Thymus (tissue), 11 donors: ENCODE measurements around the gene EPHA3. TPM values are rescaled to one million over a fixed set of nuclear protein-coding genes. Genes with fewer than 3 reads are reported as not detected.

Experiments
- DNase-seq, 9 donors: peaks; one replicate each; pipeline ENCODE4 v3.0.0-alpha.2; 2013; ENCODE audit warnings: low spot score in 9 of 9, low read depth in 6 of 9, missing footprints in 1 of 9
- H3K27ac ChIP-seq, 2 donors: one replicate each; pipeline ENCODE4 v1.5.1; 2013; ENCODE audit warnings: control low read depth in 1 of 2, low read depth in 1 of 2, low read length in 1 of 2, mild to moderate bottlenecking in 1 of 2, moderate library complexity in 1 of 2
- H3K27me3 ChIP-seq, 2 donors: one replicate each; pipeline ENCODE4 v1.5.1; 2013; ENCODE audit warnings: low read length in 1 of 2; ENCODE audit not compliant: control insufficient read depth in 2 of 2, insufficient read depth in 1 of 2
- H3K36me3 ChIP-seq, 2 donors: one replicate each; pipeline ENCODE4 v1.5.1; 2013; ENCODE audit warnings: low read length in 1 of 2, mild to moderate bottlenecking in 1 of 2, moderate library complexity in 1 of 2; ENCODE audit not compliant: control insufficient read depth in 2 of 2, insufficient read depth in 2 of 2
- H3K4me1 ChIP-seq, 2 donors: one replicate each; pipeline ENCODE4 v1.5.1; 2013; ENCODE audit warnings: low read length in 2 of 2; ENCODE audit not compliant: control insufficient read depth in 2 of 2, insufficient read depth in 2 of 2
- H3K4me3 ChIP-seq, 2 donors: one replicate each; pipeline ENCODE4 v1.5.1; 2013; ENCODE audit warnings: low read length in 2 of 2, control low read depth in 1 of 2, mild to moderate bottlenecking in 1 of 2
- H3K9me3 ChIP-seq, 2 donors: one replicate each; pipeline ENCODE4 v1.5.1; 2013; ENCODE audit warnings: low read length in 1 of 2, mild to moderate bottlenecking in 1 of 2; ENCODE audit not compliant: control insufficient read depth in 2 of 2, insufficient read depth in 1 of 2
- WGBS: extraction: QIAGEN DNeasy Blood & Tissue Kit; methylation state at CpG from one replicate; pipeline ENCODE4 v1.1.7; 2013; 5-methylcytosine and 5-hydroxymethylcytosine counted together
- polyA plus RNA-seq: library from polyadenylated mRNA; stranded (reverse); fragments of 200-250 nt; gene quantifications from one replicate; pipeline ENCODE4 v1.2.3, GENCODE V29; 2013
- total RNA-seq: library from RNA; stranded (reverse); fragments of 120-200 nt; gene quantifications from one replicate; pipeline ENCODE4 v1.2.4, GENCODE V29; 2013
- donor health status: healthy.

The EPHA3 gene
- total and polyA plus RNA-seq, 2 donors = 0.73 to 1.9 TPM

DNA sequence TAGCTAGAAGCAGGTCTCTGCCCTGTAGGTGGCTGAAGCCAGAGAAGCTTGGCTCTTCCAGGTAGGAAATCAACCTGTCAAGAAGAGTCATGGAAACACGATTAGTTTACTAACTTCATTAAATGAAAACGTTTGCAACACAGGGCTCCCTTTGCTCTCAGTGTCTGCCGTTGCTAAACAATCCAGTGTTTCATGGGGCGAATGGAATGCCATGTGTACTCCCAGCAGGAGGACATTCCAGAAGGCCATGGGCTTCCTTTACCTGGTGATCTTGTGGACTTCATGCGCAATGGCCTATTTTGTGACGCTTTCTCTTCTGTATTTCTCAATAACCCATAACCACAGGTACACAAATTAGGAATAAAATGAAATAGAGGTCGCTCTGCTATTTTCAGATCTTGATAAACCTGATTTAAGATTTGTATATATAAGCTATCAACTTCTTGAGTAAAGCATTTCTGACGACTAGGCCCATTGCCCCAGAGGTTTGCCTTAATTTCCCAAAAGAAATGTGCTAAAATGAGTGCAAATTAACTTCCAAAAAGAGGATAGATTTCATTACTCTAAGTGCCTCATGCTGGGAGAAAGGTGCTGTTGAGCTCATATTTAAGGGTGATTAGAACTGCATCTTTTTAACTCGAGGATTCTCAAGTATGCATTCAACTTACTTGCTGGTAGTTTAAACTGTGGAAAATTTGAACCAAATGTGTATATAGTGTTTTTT, 171.0 kb downstream of the EPHA3 start:
- Histone ChIP-seq H3K27ac (no peak overlapping the region), H3K9me3 (no peaks in the 10 kb centered on the region), H3K4me3 (no peak overlapping the region), H3K4me1 (no peaks in the 10 kb centered on the region), H3K36me3 (no peaks in the 10 kb centered on the region), H3K27me3 (no peaks in the 10 kb centered on the region)
- no peak for DNase-seq
- 89% methylated on average over 9 of the region's 9 CpGs for WGBS

DNA sequence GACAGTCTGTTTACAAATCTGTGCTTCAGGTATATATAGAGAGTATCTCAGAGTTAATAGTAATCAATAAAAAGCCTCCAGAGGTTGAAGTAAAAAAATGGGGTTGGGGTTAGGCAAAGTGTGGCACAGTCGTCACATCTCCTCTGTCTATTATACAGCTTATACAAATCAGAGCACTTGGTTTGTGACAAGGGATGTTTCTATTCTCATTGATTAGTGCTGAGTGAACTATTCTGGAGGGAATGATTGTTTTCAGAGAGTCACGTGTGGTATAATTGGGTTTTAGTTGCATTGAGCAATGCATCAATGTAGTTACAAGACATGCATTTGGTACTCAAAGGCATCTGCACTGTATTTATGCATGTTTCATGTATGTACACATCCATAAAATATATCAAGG, 172.9 kb downstream of the EPHA3 start:
- 96% methylated on average over 2 of the region's 2 CpGs for WGBS
- Histone ChIP-seq H3K9me3 (no peaks in the 10 kb centered on the region), H3K36me3 (no peaks in the 10 kb centered on the region), H3K4me1 (no peaks in the 10 kb centered on the region), H3K4me3 (no peak overlapping the region), H3K27ac (no peak overlapping the region), H3K27me3 (no peaks in the 10 kb centered on the region)
- DNase-seq = no peak

DNA sequence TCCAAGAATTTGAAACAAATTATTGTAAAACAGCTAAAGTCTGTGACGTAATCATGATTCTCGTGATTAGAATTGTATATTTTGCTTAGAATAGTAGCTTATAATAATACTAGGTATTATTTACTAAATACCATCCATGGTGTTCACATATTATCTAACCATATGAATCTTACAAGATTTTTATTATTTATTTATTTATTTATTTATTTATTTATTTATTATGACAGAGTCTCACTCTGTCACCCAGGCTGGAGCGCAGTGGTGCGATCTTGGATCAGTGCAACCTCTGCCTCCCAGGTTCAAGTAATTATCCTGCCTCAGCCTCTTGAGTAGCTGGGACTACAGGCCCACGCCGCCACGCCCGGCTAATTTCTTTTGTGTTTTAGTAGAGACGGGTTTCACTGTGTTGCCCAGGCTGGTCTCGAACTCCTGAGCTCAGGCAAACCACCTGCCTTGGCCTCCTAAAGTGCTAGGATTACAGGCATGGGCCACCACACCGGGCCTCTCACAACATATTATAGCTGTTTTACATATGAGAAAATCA, 173.5 kb downstream of the EPHA3 start:
- no peak for DNase-seq
- no peaks in the 10 kb centered on the region for H3K9me3 ChIP-seq
- no peaks in the 10 kb centered on the region for H3K36me3 ChIP-seq
- WGBS = 96% methylated on average over 11 of the region's 11 CpGs
- no peak overlapping the region for H3K27ac ChIP-seq
- no peak overlapping the region for H3K4me3 ChIP-seq
- H3K4me1 ChIP-seq = no peaks in the 10 kb centered on the region
- H3K27me3 ChIP-seq = no peaks in the 10 kb centered on the region

DNA sequence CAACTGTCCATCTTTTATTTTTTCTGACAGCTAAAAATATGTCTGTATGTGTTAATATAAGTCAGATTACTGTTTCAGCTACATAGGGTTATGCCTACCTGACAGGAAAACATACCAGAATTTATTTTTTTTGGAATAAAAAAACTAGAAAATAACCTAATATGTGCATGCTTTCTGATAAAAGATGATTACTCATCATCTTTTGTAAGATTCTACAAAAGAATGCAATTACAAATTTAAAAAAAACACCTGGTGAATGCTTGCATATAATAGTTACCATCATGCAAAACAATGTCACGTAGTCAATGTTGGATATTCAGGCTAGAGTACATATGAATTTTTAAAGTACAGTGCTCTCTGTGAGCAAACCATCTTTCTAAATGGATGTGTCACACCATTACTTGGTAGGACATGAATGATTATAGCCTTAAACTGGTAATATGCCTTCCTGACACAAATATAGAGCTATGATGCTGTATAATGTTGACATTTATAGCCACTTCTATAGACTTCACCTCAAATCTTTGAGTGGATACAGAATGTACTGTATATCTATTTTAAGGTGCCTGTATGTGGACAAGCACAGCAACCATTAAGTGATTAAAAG, 180.6 kb downstream of the EPHA3 start:
- Histone ChIP-seq H3K4me1 (no peaks in the 10 kb centered on the region), H3K27me3 (no peaks in the 10 kb centered on the region), H3K27ac (no peak overlapping the region), H3K36me3 (no peaks in the 10 kb centered on the region), H3K4me3 (no peak overlapping the region), H3K9me3 (no peaks in the 10 kb centered on the region)
- 91% methylated on average over 1 of the region's 1 CpG for WGBS
- no peak for DNase-seq

DNA sequence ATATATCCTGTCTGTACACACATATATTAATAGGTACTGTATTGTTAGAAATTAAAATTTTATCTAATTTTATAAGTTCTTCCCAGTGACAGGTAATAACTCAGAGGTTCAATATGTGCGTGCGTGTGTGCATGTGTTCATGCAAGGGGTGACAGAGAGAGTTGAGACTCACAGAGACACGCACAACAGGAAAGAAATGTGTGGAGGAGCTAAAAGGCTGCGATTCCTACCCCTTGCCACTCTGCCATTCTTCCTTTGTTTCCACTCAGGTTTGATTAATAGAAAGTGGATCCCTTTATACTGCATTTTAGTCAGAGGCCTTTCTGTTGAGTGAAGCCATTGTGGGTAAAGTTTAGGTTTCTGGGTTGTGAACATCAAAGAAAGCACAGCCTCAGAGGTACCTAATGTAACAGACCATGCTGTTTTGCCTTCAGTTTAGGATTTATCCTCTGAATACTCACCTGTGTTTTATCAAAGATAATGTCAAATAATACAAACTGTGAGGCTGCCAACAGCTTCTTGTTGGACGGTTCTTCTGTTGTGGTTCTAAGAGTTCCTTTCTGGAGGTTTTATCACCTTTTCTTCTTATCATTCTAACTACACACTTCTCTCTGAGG, 182.3 kb downstream of the EPHA3 start:
- no peak overlapping the region for H3K4me3 ChIP-seq
- no peaks in the 10 kb centered on the region for H3K9me3 ChIP-seq
- no peaks in the 10 kb centered on the region for H3K27me3 ChIP-seq
- no peaks in the 10 kb centered on the region for H3K4me1 ChIP-seq
- DNase-seq = no peak
- 82% methylated on average over 5 of the region's 5 CpGs for WGBS
- no peaks in the 10 kb centered on the region for H3K36me3 ChIP-seq
- no peak overlapping the region for H3K27ac ChIP-seq

DNA sequence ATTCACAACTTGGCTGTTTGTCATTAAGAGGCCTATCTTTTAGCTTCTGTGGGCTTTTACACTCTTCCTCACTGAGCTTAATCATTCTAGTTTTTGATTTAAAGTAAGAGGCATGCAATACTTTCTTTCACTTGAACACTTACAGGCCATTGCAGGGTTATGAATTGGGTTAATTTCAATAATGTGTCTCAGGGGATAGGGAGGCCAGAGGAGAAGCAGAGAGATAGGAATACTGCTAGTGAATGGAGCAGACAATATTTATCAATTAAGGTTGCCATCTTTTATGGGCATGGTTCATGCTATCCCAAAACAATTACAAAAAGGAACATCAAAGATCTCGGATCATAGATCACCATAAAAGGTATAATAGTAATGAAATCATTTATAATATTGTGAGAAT, 189.8 kb downstream of the EPHA3 start:
- WGBS = 93% methylated on average over 1 of the region's 1 CpG
- no peaks in the 10 kb centered on the region for H3K36me3 ChIP-seq
- H3K27me3 ChIP-seq = no peaks in the 10 kb centered on the region
- H3K4me1 ChIP-seq = no peaks in the 10 kb centered on the region
- H3K4me3 ChIP-seq = no peak overlapping the region
- no peak overlapping the region for H3K27ac ChIP-seq
- DNase-seq = no peak
- H3K9me3 ChIP-seq = no peaks in the 10 kb centered on the region

DNA sequence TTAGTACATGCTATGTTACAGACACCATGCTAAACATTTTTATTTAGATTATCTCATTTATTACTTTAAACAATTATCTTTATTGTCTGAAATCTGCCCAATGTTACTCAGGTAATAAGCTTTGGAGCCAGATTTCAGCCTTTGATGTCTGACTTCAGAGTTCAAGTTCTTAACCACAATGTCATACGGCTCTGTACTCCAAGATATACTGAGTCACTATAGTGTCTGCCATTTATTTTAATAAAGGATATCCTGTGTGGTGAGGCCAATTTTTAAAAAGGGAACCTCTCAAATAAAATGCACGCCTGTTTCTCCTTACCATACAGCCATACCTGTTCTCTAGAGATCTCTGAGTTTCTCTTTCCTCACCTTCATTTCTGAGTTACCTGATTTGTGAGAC, 193.1 kb downstream of the EPHA3 start:
- no peak for DNase-seq
- WGBS = 5% methylated on average over 2 of the region's 2 CpGs
- Histone ChIP-seq H3K4me1 (no peaks in the 10 kb centered on the region), H3K9me3 (no peaks in the 10 kb centered on the region), H3K27ac (no peak overlapping the region), H3K27me3 (no peaks in the 10 kb centered on the region), H3K36me3 (no peaks in the 10 kb centered on the region), H3K4me3 (no peak overlapping the region)

DNA sequence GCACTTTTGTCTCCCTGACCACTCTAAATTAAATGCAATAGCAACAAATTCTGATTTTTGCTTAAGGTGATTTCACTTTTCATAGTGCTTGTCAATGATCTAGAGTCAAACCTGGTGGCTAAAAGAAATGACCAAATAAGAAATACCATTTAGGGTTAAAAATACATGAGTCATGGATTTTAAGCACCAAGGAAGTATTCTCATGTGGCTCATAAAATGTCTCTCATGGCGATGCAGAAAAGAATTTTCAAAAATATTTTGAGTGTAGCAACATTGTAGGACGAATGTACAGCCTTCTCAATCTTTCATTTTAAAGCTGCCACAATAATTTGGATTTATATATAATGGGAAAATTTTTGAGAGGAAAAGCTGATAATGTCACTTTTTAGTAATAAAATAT, 193.6 kb downstream of the EPHA3 start:
- DNase-seq = no peak
- Histone ChIP-seq H3K27ac (no peak overlapping the region), H3K4me1 (no peaks in the 10 kb centered on the region), H3K4me3 (no peak overlapping the region), H3K27me3 (no peaks in the 10 kb centered on the region), H3K36me3 (no peaks in the 10 kb centered on the region), H3K9me3 (no peaks in the 10 kb centered on the region)
- WGBS = 75% methylated on average over 2 of the region's 2 CpGs

DNA sequence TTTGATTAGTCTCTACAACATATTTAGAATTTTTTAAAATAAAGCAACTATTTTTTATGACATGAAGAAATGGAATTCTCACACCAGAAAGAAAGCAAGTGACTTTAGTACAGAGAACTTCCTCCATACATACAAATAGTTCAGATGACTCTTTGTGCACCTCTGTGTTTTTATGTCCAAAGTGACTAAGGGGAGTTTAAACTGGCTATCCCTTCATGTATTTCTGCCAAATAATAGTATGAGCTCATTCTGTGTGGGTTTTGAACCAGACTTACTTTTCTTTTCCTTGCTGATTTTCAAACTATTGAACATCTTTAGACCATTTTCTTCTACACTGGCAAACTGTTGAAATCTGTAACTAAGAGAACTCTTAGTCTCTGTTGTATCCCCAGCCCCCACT, 196.3 kb downstream of the EPHA3 start:
- Histone ChIP-seq H3K4me1 (no peaks in the 10 kb centered on the region), H3K4me3 (no peak overlapping the region), H3K36me3 (no peaks in the 10 kb centered on the region), H3K27ac (no peak overlapping the region), H3K27me3 (no peaks in the 10 kb centered on the region), H3K9me3 (no peaks in the 10 kb centered on the region)
- no peak for DNase-seq
